ENCODE data around the gene RBPJ. TPM values are rescaled to one million over a fixed set of nuclear protein-coding genes. Genes with fewer than 3 reads are reported as not detected.

RBPJ gene
- total RNA-seq, 1 experiment from 2014 or later: 59.8 TPM

GRCh38 chr4:26287756-26288155, 33.1 kb upstream of the RBPJ start:
- ChIA-PET POLR2A (ENCODE audit: low non-redundant PET) (no interaction called here), CTCF (no interaction called here)
- no peak for TF ChIP-seq CTCF (conservative IDR thresholded peaks at IDR 0.05; ENCODE audit: low read depth, low read length)
- no peak for TF ChIP-seq EZH2 (IDR thresholded peaks at IDR 0.05; ENCODE audit: borderline replicate concordance, low read depth, low read length, poor library complexity, severe bottlenecking)
- Histone ChIP-seq H3K9me3 (ENCODE audit: low read depth, low read length, poor library complexity, severe bottlenecking) (no peaks in the 10 kb centered on the region), H3K27me3 (replicated peaks; ENCODE audit: insufficient read depth, low read depth, low read length, poor library complexity) (no peaks in the 10 kb centered on the region), H3K4me3 (ENCODE audit: low read depth, low read length, poor library complexity, severe bottlenecking) (no peak overlapping the region), H3K27ac (ENCODE audit: low read depth, low read length, poor library complexity, severe bottlenecking) (no peak overlapping the region), H3K36me3 (ENCODE audit: insufficient read depth, low read length, poor library complexity, severe bottlenecking) (no peaks in the 10 kb centered on the region), H3K4me1 (ENCODE audit: insufficient read depth, low read length, poor library complexity, severe bottlenecking) (no peaks in the 10 kb centered on the region)
- DNase-seq (ENCODE audit: low spot score): no peak
- BruUV-seq (replicated peaks): no TSS peak
- intact Hi-C loops (cut with micrococcal nuclease; ENCODE audit: unreplicated experiment): no loop called here

DNA sequence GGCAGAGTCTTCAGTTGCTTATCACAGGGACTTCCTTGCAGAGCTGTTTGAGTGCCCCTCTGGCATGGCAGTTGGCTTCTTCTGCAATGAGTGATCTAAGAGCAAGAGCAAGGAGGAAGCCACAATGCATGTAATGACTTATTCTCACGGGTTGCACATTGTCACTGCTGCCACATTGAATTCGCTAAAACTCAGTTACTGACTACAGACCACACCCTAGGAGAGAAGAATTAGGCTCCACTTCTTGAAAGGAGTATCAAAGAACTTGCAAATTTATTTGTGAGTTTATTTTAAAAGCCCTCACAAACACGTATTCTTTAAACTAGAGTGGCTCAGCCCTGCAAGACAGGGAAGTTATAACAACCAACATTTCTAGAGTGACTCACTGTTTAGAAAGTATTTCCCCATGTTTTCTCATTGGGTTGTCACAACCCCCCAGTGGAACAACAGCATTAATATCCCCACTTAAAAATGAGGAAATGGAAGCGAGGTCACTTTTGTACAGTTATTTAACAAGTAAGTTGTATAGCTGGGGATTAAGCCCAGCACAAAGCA, 32.4 kb upstream of the RBPJ start:
- no TSS peak for BruUV-seq (replicated peaks)

GRCh38 chr4:26289401-26289800, 31.4 kb upstream of the RBPJ start:
- DNase-seq (ENCODE audit: low spot score): no peak
- BruUV-seq (replicated peaks): no TSS peak
- ChIA-PET CTCF (interaction anchor here (0.6 kb wide), 1 partner anchor 302 kb away, joined by 3 read pairs; no protein-coding TSS in a partner anchor), POLR2A (ENCODE audit: low non-redundant PET) (no interaction called here)
- Histone ChIP-seq H3K4me3 (ENCODE audit: low read depth, low read length, poor library complexity, severe bottlenecking) (no peak overlapping the region), H3K27ac (ENCODE audit: low read depth, low read length, poor library complexity, severe bottlenecking) (no peak overlapping the region), H3K4me1 (ENCODE audit: insufficient read depth, low read length, poor library complexity, severe bottlenecking) (no peaks in the 10 kb centered on the region), H3K36me3 (ENCODE audit: insufficient read depth, low read length, poor library complexity, severe bottlenecking) (no peaks in the 10 kb centered on the region), H3K27me3 (replicated peaks; ENCODE audit: insufficient read depth, low read depth, low read length, poor library complexity) (no peaks in the 10 kb centered on the region), H3K9me3 (ENCODE audit: low read depth, low read length, poor library complexity, severe bottlenecking) (no peaks in the 10 kb centered on the region)
- intact Hi-C loops (cut with micrococcal nuclease; ENCODE audit: unreplicated experiment): no loop called here
- TF ChIP-seq EZH2 (IDR thresholded peaks at IDR 0.05; ENCODE audit: borderline replicate concordance, low read depth, low read length, poor library complexity, severe bottlenecking): no peak
- TF ChIP-seq CTCF (conservative IDR thresholded peaks at IDR 0.05; ENCODE audit: low read depth, low read length): no peak

More for the DNA sequence above, 32.4 kb upstream of the RBPJ start:
- H3K27ac ChIP-seq (ENCODE audit: low read depth, low read length, poor library complexity, severe bottlenecking): no peak overlapping the region
- H3K4me1 ChIP-seq (ENCODE audit: insufficient read depth, low read length, poor library complexity, severe bottlenecking): no peaks in the 10 kb centered on the region
- no peak for TF ChIP-seq EZH2 (IDR thresholded peaks at IDR 0.05; ENCODE audit: borderline replicate concordance, low read depth, low read length, poor library complexity, severe bottlenecking)
- TF ChIP-seq CTCF (conservative IDR thresholded peaks at IDR 0.05; ENCODE audit: low read depth, low read length): no peak
- H3K4me3 ChIP-seq (ENCODE audit: low read depth, low read length, poor library complexity, severe bottlenecking): no peak overlapping the region
- ChIA-PET CTCF (no interaction called here), POLR2A (ENCODE audit: low non-redundant PET) (no interaction called here)
- no peaks in the 10 kb centered on the region for H3K36me3 ChIP-seq (ENCODE audit: insufficient read depth, low read length, poor library complexity, severe bottlenecking)
- H3K9me3 ChIP-seq (ENCODE audit: low read depth, low read length, poor library complexity, severe bottlenecking): no peaks in the 10 kb centered on the region
- no peak for DNase-seq (ENCODE audit: low spot score)
- no peaks in the 10 kb centered on the region for H3K27me3 ChIP-seq (replicated peaks; ENCODE audit: insufficient read depth, low read depth, low read length, poor library complexity)
- intact Hi-C loops (cut with micrococcal nuclease; ENCODE audit: unreplicated experiment): no loop called here
